ENCODE data around the gene GYS1. TPM values are rescaled to one million over a fixed set of nuclear protein-coding genes. Genes with fewer than 3 reads are reported as not detected.
"Not testable (repeated sequence)": the region's sequence is repeated elsewhere in the genome, so short reads cannot be mapped to it uniquely, and the experiment has no call there.

GYS1 gene
- polyA plus RNA-seq (2013, experiment 1 of 2): 35.0 TPM
- 32.7 TPM for polyA plus RNA-seq (2013, experiment 2 of 2)

- Histone ChIP-seq H3K27ac (ENCODE audit: low read depth, low read length, severe bottlenecking) (peak within 1 kb of the TSS; percentile 80), H3K9me3 (ENCODE audit: control insufficient read depth, low read length) (no peaks in the 10 kb centered on the region), H3K36me3 (ENCODE audit: control insufficient read depth, insufficient read depth, low read length) (peaks cover 25% of the 10 kb centered on the region), H3K4me3 (ENCODE audit: extremely low read depth, insufficient read depth, low read length, poor library complexity, severe bottlenecking) (peak within 1 kb of the TSS; percentile 98), H3K4me1 (ENCODE audit: control insufficient read depth, insufficient read depth, low read length, poor library complexity, severe bottlenecking) (peaks cover 16% of the 10 kb centered on the region)
- 0 to 1% methylated on average over 43 to 47 of the region's 56 CpGs for WGBS, 2 experiments (ENCODE audit: insufficient coverage in 2 of 2)
Measured at GRCh38 chr19:48993175-48994034, at the start of gene GYS1, which contains the start of gene RUVBL2. TSS of gene GYS1 (minus strand) at chr19:48993309. CDS start at chr19:48993112, 197 bp downstream. TSS of gene RUVBL2 (plus strand) at chr19:48993887. CDS start at chr19:48993912, 25 bp downstream.

GRCh38 chr19:49042666-49043065 is 49.6 kb upstream of the GYS1 start:
- not testable (repeated sequence) for H3K9me3 ChIP-seq (ENCODE audit: control insufficient read depth, low read length); H3K27ac ChIP-seq (ENCODE audit: low read depth, low read length, severe bottlenecking); H3K36me3 ChIP-seq (ENCODE audit: control insufficient read depth, insufficient read depth, low read length); H3K4me3 ChIP-seq (ENCODE audit: extremely low read depth, insufficient read depth, low read length, poor library complexity, severe bottlenecking); H3K4me1 ChIP-seq (ENCODE audit: control insufficient read depth, insufficient read depth, low read length, poor library complexity, severe bottlenecking)
- no CpG with 5 or more reads among the region's 4 CpGs for WGBS, 2 experiments (ENCODE audit: insufficient coverage in 2 of 2)

- Histone ChIP-seq H3K4me1 (ENCODE audit: control insufficient read depth, insufficient read depth, low read length, poor library complexity, severe bottlenecking) (peaks cover 9% of the 10 kb centered on the region), H3K9me3 (ENCODE audit: control insufficient read depth, low read length) (no peaks in the 10 kb centered on the region), H3K36me3 (ENCODE audit: control insufficient read depth, insufficient read depth, low read length) (no peaks in the 10 kb centered on the region), H3K4me3 (ENCODE audit: extremely low read depth, insufficient read depth, low read length, poor library complexity, severe bottlenecking) (no peak overlapping the region), H3K27ac (ENCODE audit: low read depth, low read length, severe bottlenecking) (no peak overlapping the region)
- 69 to 70% methylated on average over 10 to 15 of the region's 17 CpGs for WGBS, 2 experiments (ENCODE audit: insufficient coverage in 2 of 2)
Measured at GRCh38 chr19:49042177-49042576, 49.1 kb upstream of the GYS1 start.

GRCh38 chr19:49039736-49040135 is 46.6 kb upstream of the GYS1 start:
- H3K9me3 ChIP-seq (ENCODE audit: control insufficient read depth, low read length); H3K4me1 ChIP-seq (ENCODE audit: control insufficient read depth, insufficient read depth, low read length, poor library complexity, severe bottlenecking); H3K27ac ChIP-seq (ENCODE audit: low read depth, low read length, severe bottlenecking); H3K4me3 ChIP-seq (ENCODE audit: extremely low read depth, insufficient read depth, low read length, poor library complexity, severe bottlenecking); H3K36me3 ChIP-seq (ENCODE audit: control insufficient read depth, insufficient read depth, low read length): not testable (repeated sequence)
- 100% methylated on average over 1 of the region's 9 CpGs; no CpG with 5 or more reads in 1 of the 2 experiments for WGBS, 2 experiments (ENCODE audit: insufficient coverage in 2 of 2)

GRCh38 chr19:49038557-49039276 is 45.6 kb upstream of the GYS1 start:
- H3K27ac ChIP-seq (ENCODE audit: low read depth, low read length, severe bottlenecking); H3K4me3 ChIP-seq (ENCODE audit: extremely low read depth, insufficient read depth, low read length, poor library complexity, severe bottlenecking); H3K36me3 ChIP-seq (ENCODE audit: control insufficient read depth, insufficient read depth, low read length); H3K9me3 ChIP-seq (ENCODE audit: control insufficient read depth, low read length); H3K4me1 ChIP-seq (ENCODE audit: control insufficient read depth, insufficient read depth, low read length, poor library complexity, severe bottlenecking): not testable (repeated sequence)
- 81 to 83% methylated on average over 19 to 24 of the region's 26 CpGs for WGBS, 2 experiments (ENCODE audit: insufficient coverage in 2 of 2)

- not testable (repeated sequence) for H3K9me3 ChIP-seq (ENCODE audit: control insufficient read depth, low read length); H3K27ac ChIP-seq (ENCODE audit: low read depth, low read length, severe bottlenecking); H3K4me3 ChIP-seq (ENCODE audit: extremely low read depth, insufficient read depth, low read length, poor library complexity, severe bottlenecking); H3K36me3 ChIP-seq (ENCODE audit: control insufficient read depth, insufficient read depth, low read length); H3K4me1 ChIP-seq (ENCODE audit: control insufficient read depth, insufficient read depth, low read length, poor library complexity, severe bottlenecking)
- 86% methylated on average over 1 of the region's 8 CpGs; no CpG with 5 or more reads in 1 of the 2 experiments for WGBS, 2 experiments (ENCODE audit: insufficient coverage in 2 of 2)
Measured at GRCh38 chr19:49038111-49038510, 45.0 kb upstream of the GYS1 start.

GRCh38 chr19:49036815-49037214 is 43.7 kb upstream of the GYS1 start, which contains the start of gene CGB1:
TSS of gene CGB1 (minus strand) at chr19:49036895. CDS start at chr19:49036711, 184 bp downstream.
- H3K4me1 ChIP-seq (ENCODE audit: control insufficient read depth, insufficient read depth, low read length, poor library complexity, severe bottlenecking); H3K9me3 ChIP-seq (ENCODE audit: control insufficient read depth, low read length); H3K36me3 ChIP-seq (ENCODE audit: control insufficient read depth, insufficient read depth, low read length); H3K27ac ChIP-seq (ENCODE audit: low read depth, low read length, severe bottlenecking); H3K4me3 ChIP-seq (ENCODE audit: extremely low read depth, insufficient read depth, low read length, poor library complexity, severe bottlenecking): not testable (repeated sequence)
- 50 to 51% methylated on average over 13 to 14 of the region's 18 CpGs for WGBS, 2 experiments (ENCODE audit: insufficient coverage in 2 of 2)

GRCh38 chr19:49031642-49032301 is 38.7 kb upstream of the GYS1 start, which contains the start of gene CGB2:
TSS of gene CGB2 (plus strand) at chr19:49031890. CDS start at chr19:49032096, 206 bp downstream.
- not testable (repeated sequence) for H3K36me3 ChIP-seq (ENCODE audit: control insufficient read depth, insufficient read depth, low read length); H3K27ac ChIP-seq (ENCODE audit: low read depth, low read length, severe bottlenecking); H3K9me3 ChIP-seq (ENCODE audit: control insufficient read depth, low read length); H3K4me1 ChIP-seq (ENCODE audit: control insufficient read depth, insufficient read depth, low read length, poor library complexity, severe bottlenecking); H3K4me3 ChIP-seq (ENCODE audit: extremely low read depth, insufficient read depth, low read length, poor library complexity, severe bottlenecking)
- 85 to 93% methylated on average over 15 to 17 of the region's 28 CpGs for whole genome bisulfite sequencing, 2 experiments (ENCODE audit: insufficient coverage in 2 of 2)

DNA sequence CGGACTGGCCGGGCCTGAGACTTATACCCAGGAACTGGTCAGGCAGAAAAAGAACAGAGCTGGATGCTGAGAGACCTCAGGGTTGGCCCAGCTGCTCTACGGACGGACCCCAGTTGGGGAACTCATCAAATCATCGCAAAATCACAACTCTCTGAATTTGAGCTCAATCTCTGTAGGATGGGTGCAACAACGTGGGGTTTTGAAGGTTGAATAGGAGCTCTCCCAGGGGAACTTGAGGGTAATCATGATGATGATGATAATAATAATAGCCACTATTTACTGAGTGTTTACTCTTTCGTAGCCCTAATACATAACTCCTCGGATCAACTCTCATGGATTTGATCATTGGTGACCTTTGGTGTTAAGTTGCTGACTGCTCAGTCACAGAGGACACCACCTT is 37.2 kb upstream of the GYS1 start:
- H3K27ac ChIP-seq (ENCODE audit: low read depth, low read length, severe bottlenecking); H3K4me1 ChIP-seq (ENCODE audit: control insufficient read depth, insufficient read depth, low read length, poor library complexity, severe bottlenecking); H3K36me3 ChIP-seq (ENCODE audit: control insufficient read depth, insufficient read depth, low read length); H3K4me3 ChIP-seq (ENCODE audit: extremely low read depth, insufficient read depth, low read length, poor library complexity, severe bottlenecking); H3K9me3 ChIP-seq (ENCODE audit: control insufficient read depth, low read length): not testable (repeated sequence)
- WGBS, 2 experiments (ENCODE audit: insufficient coverage in 2 of 2): 60 to 100% methylated on average over 1 to 2 of the region's 8 CpGs

GRCh38 chr19:49029749-49030148 is 36.6 kb upstream of the GYS1 start:
- H3K36me3 ChIP-seq (ENCODE audit: control insufficient read depth, insufficient read depth, low read length); H3K27ac ChIP-seq (ENCODE audit: low read depth, low read length, severe bottlenecking); H3K9me3 ChIP-seq (ENCODE audit: control insufficient read depth, low read length); H3K4me3 ChIP-seq (ENCODE audit: extremely low read depth, insufficient read depth, low read length, poor library complexity, severe bottlenecking); H3K4me1 ChIP-seq (ENCODE audit: control insufficient read depth, insufficient read depth, low read length, poor library complexity, severe bottlenecking): not testable (repeated sequence)
- WGBS, 2 experiments (ENCODE audit: insufficient coverage in 2 of 2): 79 to 82% methylated on average over 12 to 14 of the region's 14 CpGs

Measured in mesodermal cell (in vitro differentiated cells).